HepG2 (cell line): ENCODE results near the gene TM2D3. TPM values are rescaled to one million over a fixed set of nuclear protein-coding genes. Genes with fewer than 3 reads are reported as not detected.

Source experiments
- CC2D1A ChIP-seq: sonication (generic); formaldehyde crosslinking; IDR thresholded peaks from 2 replicates; pipeline ENCODE4 v1.8.1; 2023; ENCODE audit warnings: mild to moderate bottlenecking, missing genetic modification reagents
- FOXA3 ChIP-seq: IDR thresholded peaks from 2 replicates; pipeline ENCODE4 v1.6.1; 2016; ENCODE audit warnings: missing genetic modification reagents, missing compliant biosample characterization
- FOXK2 ChIP-seq: fragments of 450-650 bp; IDR thresholded peaks from 2 replicates; pipeline ENCODE4 v1.6.1; 2016
- FOXP1 ChIP-seq, 2 experiments: fragments of 450-650 bp in 1 of 2; IDR thresholded peaks; 2 replicates each; pipeline ENCODE4 v1.6.1; 2017 to 2018; ENCODE audit warnings: antibody characterized with exemption in 1 of 2
- HOXA5 ChIP-seq: sonication (generic); formaldehyde crosslinking; IDR thresholded peaks from 2 replicates; pipeline ENCODE4 v1.4.0; 2020; ENCODE audit warnings: missing genetic modification reagents
- MIER2 ChIP-seq: IDR thresholded peaks from 2 replicates; pipeline ENCODE4 v1.6.1; 2016; ENCODE audit warnings: missing biosample characterization, missing genetic modification reagents
- NKX3-1 ChIP-seq: sonication (generic); formaldehyde crosslinking; IDR thresholded peaks from 2 replicates; pipeline ENCODE4 v1.5.0; 2020; ENCODE audit warnings: missing genetic modification reagents
- RARA ChIP-seq: IDR thresholded peaks from 2 replicates; pipeline ENCODE4 v1.6.1; 2016; ENCODE audit warnings: missing genetic modification reagents, missing compliant biosample characterization
- SP2 ChIP-seq: sonication (generic); formaldehyde crosslinking; IDR thresholded peaks from 2 replicates; pipeline ENCODE4 v1.5.1; 2020; ENCODE audit warnings: mild to moderate bottlenecking, missing genetic modification reagents
- THYN1 ChIP-seq: sonication (generic); formaldehyde crosslinking; IDR thresholded peaks from 2 replicates; pipeline ENCODE4 v1.8.1; 2023; ENCODE audit warnings: low read depth, mild to moderate bottlenecking, moderate library complexity, missing genetic modification reagents, borderline replicate concordance
- ZFP36 ChIP-seq: fragments of 150-350 bp; IDR thresholded peaks from 2 replicates; pipeline ENCODE4 v1.6.1; 2018; ENCODE audit warnings: borderline replicate concordance, low read length, low read depth; ENCODE audit not compliant: partially characterized antibody
- ZFP36L1 ChIP-seq: sonication (generic); formaldehyde crosslinking; IDR thresholded peaks from 2 replicates; pipeline ENCODE4 v1.8.0; 2022; ENCODE audit warnings: mild to moderate bottlenecking, missing genetic modification reagents, moderate library complexity
- ZNF264 ChIP-seq: sonication (generic); formaldehyde crosslinking; IDR thresholded peaks from 2 replicates; pipeline ENCODE4 v1.4.0; 2020; ENCODE audit warnings: missing genetic modification reagents
- polyA plus RNA-seq, 8 experiments: library from polyadenylated mRNA; depleted of rRNA in 3 of 8; stranded (reverse) in 7 of 8; unstranded in 1 of 8; fragments of >200 nt; fragmentation: Illumina TruSeq in 4 of 8; extraction: Trizol in 4 of 8; gene quantifications; 2 replicates each; pipeline versions ENCODE4 v1.2.1 to v1.2.3, GENCODE V29; 2011 to 2016; ENCODE audit warnings: low read depth in 4 of 8, missing spikeins in 1 of 8, mixed read lengths in 1 of 8; ENCODE audit not compliant: insufficient read depth in 1 of 8
- total RNA-seq, 5 experiments: library from RNA; depleted of rRNA; stranded (reverse); fragments of >200 nt; fragmentation: Illumina TruSeq; extraction: Trizol; gene quantifications; 2 replicates each; pipeline ENCODE4 v1.2.3, GENCODE V29; 2016; ENCODE audit warnings: low read depth in 1 of 5
- TF ChIP-seq, protein P1 (sequence below): sonication (generic); formaldehyde crosslinking; IDR thresholded peaks from 2 replicates; pipeline ENCODE4 v1.8.1; 2023; ENCODE audit warnings: mild to moderate bottlenecking, inconsistent platforms, moderate library complexity, missing genetic modification reagents, borderline replicate concordance
- TF ChIP-seq, protein P2 (sequence below), 2 experiments: sonication (generic) in 1 of 2; formaldehyde crosslinking in 1 of 2; IDR thresholded peaks; 2 replicates each; pipeline versions ENCODE4 v1.5.1 to v1.6.1; 2011 to 2020; ENCODE audit warnings: borderline replicate concordance in 1 of 2, low read depth in 1 of 2, low read length in 1 of 2, mild to moderate bottlenecking in 1 of 2, missing genetic modification reagents in 1 of 2, moderate library complexity in 1 of 2
- TF ChIP-seq, protein P3 (sequence below): sonication (generic); formaldehyde crosslinking; IDR thresholded peaks from 2 replicates; pipeline ENCODE4 v1.8.1; 2023; ENCODE audit warnings: mild to moderate bottlenecking, missing genetic modification reagents, borderline replicate concordance
- TF ChIP-seq, protein P4 (sequence below): sonication (generic); formaldehyde crosslinking; IDR thresholded peaks from 2 replicates; pipeline ENCODE4 v1.4.0; 2020; ENCODE audit warnings: mild to moderate bottlenecking, missing genetic modification reagents
- TF ChIP-seq, protein P5 (sequence below): sonication (generic); formaldehyde crosslinking; IDR thresholded peaks from 2 replicates; pipeline ENCODE4 v1.9.0; 2021; ENCODE audit warnings: missing genetic modification reagents, borderline replicate concordance

TM2D3 gene
- total and polyA plus RNA-seq, 2 of the 13 experiments (the other 11 are each of a cell fraction or from before 2014, with no cell fraction given), result 31.1 to 72.7 TPM

DNA sequence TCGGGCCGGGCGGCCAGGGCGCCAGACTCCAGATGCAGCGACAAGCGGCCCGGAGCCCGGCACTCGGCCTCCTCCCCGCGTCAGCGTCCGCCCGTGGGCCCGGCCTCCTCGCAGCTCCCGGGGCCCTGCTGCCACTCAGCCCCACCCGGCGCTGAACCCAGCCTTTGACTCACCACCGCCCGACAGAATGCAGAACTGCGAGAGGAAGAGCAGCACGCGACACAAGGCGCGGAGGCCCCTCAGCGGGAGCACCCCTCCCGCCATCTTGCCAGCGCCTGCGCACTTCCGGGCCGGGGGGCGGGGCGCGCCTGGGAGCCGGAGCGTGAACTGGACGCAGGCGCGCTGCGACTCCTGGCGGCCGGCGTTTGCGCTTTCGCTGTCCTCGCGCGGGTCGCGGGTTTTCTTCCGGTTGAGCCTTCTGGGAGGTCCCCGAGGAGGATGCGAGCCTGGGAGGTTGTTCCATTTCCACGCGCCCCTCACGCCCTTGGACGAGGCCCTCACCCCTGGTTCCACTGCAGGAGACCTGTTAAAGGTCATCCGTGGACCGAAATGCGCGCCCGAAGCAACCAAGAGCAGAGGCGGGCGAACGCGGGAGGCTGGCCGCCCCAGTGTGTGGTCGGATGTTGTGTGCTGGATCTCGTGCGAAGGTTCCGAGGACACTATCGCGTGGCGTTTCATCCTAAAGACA, at the start of gene TM2D3 (continued):
- TF ChIP-seq, protein P1, sequence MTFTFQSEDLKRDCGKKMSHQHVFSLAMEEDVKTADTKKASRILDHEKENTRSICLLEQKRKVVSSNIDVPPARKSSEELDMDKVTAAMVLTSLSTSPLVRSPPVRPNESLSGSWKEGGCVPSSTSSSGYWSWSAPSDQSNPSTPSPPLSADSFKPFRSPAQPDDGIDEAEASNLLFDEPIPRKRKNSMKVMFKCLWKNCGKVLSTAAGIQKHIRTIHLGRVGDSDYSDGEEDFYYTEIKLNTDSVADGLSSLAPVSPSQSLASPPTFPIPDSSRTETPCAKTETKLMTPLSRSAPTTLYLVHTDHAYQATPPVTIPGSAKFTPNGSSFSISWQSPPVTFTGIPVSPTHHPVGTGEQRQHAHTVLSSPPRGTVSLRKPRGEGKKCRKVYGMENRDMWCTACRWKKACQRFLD, result peak; percentile 78
- TF ChIP-seq RARA (CRISPR knock-in tag), result no peak
- TF ChIP-seq, protein P2, sequence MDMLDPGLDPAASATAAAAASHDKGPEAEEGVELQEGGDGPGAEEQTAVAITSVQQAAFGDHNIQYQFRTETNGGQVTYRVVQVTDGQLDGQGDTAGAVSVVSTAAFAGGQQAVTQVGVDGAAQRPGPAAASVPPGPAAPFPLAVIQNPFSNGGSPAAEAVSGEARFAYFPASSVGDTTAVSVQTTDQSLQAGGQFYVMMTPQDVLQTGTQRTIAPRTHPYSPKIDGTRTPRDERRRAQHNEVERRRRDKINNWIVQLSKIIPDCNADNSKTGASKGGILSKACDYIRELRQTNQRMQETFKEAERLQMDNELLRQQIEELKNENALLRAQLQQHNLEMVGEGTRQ (IDR thresholded peaks at IDR 0.05; ENCODE audit: low read depth, low read length), result no peak
- TF ChIP-seq, protein P2 (CRISPR knock-in tag; IDR thresholded peaks at IDR 0.05; ENCODE audit: borderline replicate concordance), result no peak; the same call in 1 of the 2 replicates
- TF ChIP-seq SP2 (CRISPR knock-in tag), result peak; percentile 30; the same call in 1 of the 2 replicates
- no peak for TF ChIP-seq NKX3-1 (CRISPR knock-in tag)
- no peak for TF ChIP-seq MIER2 (CRISPR knock-in tag)
- TF ChIP-seq FOXK2, result no peak
- TF ChIP-seq, protein P3, sequence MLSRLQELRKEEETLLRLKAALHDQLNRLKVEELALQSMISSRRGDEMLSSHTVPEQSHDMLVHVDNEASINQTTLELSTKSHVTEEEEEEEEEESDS (CRISPR knock-in tag), result peak; percentile 59; the same call in 1 of the 2 replicates
- peak; percentile 52; the same call in 1 of the 2 replicates for TF ChIP-seq ZFP36L1 (CRISPR knock-in tag)
- no peak for TF ChIP-seq FOXP1 (IDR thresholded peaks at IDR 0.05)
- TF ChIP-seq FOXP1 (CRISPR knock-in tag; IDR thresholded peaks at IDR 0.05), result no peak
- no peak for TF ChIP-seq ZNF264 (CRISPR knock-in tag)
- no peak for TF ChIP-seq CC2D1A (CRISPR knock-in tag)
- peak; percentile 39 for TF ChIP-seq FOXA3 (CRISPR knock-in tag)
- TF ChIP-seq, protein P4, sequence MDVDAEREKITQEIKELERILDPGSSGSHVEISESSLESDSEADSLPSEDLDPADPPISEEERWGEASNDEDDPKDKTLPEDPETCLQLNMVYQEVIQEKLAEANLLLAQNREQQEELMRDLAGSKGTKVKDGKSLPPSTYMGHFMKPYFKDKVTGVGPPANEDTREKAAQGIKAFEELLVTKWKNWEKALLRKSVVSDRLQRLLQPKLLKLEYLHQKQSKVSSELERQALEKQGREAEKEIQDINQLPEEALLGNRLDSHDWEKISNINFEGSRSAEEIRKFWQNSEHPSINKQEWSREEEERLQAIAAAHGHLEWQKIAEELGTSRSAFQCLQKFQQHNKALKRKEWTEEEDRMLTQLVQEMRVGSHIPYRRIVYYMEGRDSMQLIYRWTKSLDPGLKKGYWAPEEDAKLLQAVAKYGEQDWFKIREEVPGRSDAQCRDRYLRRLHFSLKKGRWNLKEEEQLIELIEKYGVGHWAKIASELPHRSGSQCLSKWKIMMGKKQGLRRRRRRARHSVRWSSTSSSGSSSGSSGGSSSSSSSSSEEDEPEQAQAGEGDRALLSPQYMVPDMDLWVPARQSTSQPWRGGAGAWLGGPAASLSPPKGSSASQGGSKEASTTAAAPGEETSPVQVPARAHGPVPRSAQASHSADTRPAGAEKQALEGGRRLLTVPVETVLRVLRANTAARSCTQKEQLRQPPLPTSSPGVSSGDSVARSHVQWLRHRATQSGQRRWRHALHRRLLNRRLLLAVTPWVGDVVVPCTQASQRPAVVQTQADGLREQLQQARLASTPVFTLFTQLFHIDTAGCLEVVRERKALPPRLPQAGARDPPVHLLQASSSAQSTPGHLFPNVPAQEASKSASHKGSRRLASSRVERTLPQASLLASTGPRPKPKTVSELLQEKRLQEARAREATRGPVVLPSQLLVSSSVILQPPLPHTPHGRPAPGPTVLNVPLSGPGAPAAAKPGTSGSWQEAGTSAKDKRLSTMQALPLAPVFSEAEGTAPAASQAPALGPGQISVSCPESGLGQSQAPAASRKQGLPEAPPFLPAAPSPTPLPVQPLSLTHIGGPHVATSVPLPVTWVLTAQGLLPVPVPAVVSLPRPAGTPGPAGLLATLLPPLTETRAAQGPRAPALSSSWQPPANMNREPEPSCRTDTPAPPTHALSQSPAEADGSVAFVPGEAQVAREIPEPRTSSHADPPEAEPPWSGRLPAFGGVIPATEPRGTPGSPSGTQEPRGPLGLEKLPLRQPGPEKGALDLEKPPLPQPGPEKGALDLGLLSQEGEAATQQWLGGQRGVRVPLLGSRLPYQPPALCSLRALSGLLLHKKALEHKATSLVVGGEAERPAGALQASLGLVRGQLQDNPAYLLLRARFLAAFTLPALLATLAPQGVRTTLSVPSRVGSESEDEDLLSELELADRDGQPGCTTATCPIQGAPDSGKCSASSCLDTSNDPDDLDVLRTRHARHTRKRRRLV (CRISPR knock-in tag), result no peak
- 0 out of 2 replicates have a peak, but pooled peaks have one; percentile 83 for TF ChIP-seq THYN1 (CRISPR knock-in tag)
- TF ChIP-seq ZFP36, result no peak
- peak; percentile 58; the same call in 1 of the 2 replicates for TF ChIP-seq HOXA5 (CRISPR knock-in tag)
- TF ChIP-seq, protein P5, sequence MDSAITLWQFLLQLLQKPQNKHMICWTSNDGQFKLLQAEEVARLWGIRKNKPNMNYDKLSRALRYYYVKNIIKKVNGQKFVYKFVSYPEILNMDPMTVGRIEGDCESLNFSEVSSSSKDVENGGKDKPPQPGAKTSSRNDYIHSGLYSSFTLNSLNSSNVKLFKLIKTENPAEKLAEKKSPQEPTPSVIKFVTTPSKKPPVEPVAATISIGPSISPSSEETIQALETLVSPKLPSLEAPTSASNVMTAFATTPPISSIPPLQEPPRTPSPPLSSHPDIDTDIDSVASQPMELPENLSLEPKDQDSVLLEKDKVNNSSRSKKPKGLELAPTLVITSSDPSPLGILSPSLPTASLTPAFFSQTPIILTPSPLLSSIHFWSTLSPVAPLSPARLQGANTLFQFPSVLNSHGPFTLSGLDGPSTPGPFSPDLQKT (CRISPR knock-in tag), result no peak
